Measurements from ENCODE around the gene NUDT1.

- no peak for TF ChIP-seq ZNF274 (IDR thresholded peaks at IDR 0.05; ENCODE audit: low read length)
- TF ChIP-seq ZNF274 (tag by site-specific recombination; IDR thresholded peaks at IDR 0.05; ENCODE audit: borderline replicate concordance), result no peak
- no peak for TF ChIP-seq OSR2 (tag by site-specific recombination; IDR thresholded peaks at IDR 0.05)
- TF ChIP-seq FEZF1 (tag by site-specific recombination; IDR thresholded peaks at IDR 0.05), result no peak
- TF ChIP-seq CTCF (tag by site-specific recombination; IDR thresholded peaks at IDR 0.05), result no peak
- TF ChIP-seq SCRT1 (tag by site-specific recombination; IDR thresholded peaks at IDR 0.05; ENCODE audit: borderline replicate concordance), result no peak
- no peak for TF ChIP-seq ZNF677 (tag by site-specific recombination; IDR thresholded peaks at IDR 0.05)
- no peak for TF ChIP-seq TCF7L2 (IDR thresholded peaks at IDR 0.05; ENCODE audit: borderline replicate concordance, low read depth, low read length)
- TF ChIP-seq ZFP41 (tag by site-specific recombination; IDR thresholded peaks at IDR 0.05; ENCODE audit: borderline replicate concordance), result no peak
- no peak for TF ChIP-seq KLF10 (tag by site-specific recombination; IDR thresholded peaks at IDR 0.05)
- no peak for TF ChIP-seq ZNF777 (tag by site-specific recombination; IDR thresholded peaks at IDR 0.05; ENCODE audit: borderline replicate concordance)
- no peak for TF ChIP-seq ZNF223 (tag by site-specific recombination; IDR thresholded peaks at IDR 0.05)
- no peak for TF ChIP-seq ZIC2 (tag by site-specific recombination; IDR thresholded peaks at IDR 0.05)
- TF ChIP-seq ZFP3 (tag by site-specific recombination; IDR thresholded peaks at IDR 0.05; ENCODE audit: low read depth), result no peak
- no peak for TF ChIP-seq ZNF24 (tag by site-specific recombination; IDR thresholded peaks at IDR 0.05)
Observed at GRCh38 chr7:2287745-2288144, 45.7 kb downstream of the NUDT1 start.

All from HEK293 (cell line).